ENCODE results near the gene NCOA7.
"Not testable (repeated sequence)": the region's sequence is repeated elsewhere in the genome, so short reads cannot be mapped to it uniquely, and the experiment has no call there.

Gene NCOA7

DNA sequence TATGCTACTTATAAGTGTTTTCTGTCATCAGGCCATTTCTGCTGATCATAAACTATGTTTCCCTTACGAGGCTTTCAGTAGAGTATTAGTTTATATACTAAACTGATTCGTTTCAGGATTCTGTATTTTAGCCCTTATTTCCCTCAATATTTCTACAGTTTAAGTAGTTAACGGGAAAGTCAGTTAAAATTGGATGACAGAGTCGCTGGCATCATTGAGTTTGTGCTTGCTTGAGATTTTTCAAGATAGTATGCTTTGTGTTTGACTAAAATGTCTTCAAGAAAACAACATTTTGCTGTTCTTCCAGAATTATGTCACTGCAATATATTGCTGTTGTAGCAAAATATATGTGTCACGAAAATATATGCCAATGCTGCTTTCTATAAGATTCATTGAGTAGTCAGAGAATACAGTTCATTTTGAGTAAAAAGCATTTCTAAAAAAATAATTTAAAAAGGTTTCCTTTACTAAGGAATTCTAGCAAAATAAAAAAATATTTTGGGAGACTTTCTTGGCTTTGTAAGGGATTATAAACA, 51.4 kb downstream of the NCOA7 start:
- DNase-seq, result no peak

DNA sequence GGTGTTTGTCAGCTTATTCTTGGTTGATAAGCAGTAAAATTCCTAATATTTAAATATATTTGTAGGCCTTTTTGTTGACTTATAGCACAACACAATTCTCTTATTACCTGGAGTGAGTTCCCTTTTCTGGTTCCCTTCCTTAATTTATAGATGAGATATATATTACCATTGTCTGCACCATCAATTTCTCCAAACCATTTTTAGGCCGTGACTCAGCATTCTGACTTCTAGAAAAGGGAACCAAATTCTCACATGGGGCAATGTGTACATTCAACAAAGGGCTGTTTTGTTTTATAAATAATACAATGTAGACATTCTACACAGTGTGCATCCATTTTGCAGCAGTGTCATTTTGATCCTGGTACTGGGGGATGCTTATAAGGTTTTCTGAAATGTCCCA, 52.8 kb downstream of the NCOA7 start:
- DNase-seq, result no peak

DNA sequence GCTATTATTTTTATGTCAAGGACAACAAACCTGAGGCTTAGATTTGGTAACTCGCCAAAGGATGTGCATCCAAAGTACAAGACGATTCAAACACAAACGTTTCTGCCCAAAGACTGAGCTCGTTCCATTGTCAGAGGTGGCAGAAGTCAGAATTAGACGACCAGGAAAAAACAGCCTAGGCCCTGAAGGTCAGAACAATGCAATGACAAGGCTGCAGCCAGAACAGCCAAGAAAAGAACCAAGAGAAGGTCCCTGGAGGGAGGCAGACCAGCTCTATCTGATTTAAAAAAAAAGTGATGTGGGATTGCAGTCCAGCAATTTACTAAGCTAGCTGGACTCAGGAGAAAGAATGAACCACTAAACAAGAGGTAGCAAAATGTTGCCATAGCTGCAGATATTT, 54.2 kb downstream of the NCOA7 start:
- no peak for DNase-seq

DNA sequence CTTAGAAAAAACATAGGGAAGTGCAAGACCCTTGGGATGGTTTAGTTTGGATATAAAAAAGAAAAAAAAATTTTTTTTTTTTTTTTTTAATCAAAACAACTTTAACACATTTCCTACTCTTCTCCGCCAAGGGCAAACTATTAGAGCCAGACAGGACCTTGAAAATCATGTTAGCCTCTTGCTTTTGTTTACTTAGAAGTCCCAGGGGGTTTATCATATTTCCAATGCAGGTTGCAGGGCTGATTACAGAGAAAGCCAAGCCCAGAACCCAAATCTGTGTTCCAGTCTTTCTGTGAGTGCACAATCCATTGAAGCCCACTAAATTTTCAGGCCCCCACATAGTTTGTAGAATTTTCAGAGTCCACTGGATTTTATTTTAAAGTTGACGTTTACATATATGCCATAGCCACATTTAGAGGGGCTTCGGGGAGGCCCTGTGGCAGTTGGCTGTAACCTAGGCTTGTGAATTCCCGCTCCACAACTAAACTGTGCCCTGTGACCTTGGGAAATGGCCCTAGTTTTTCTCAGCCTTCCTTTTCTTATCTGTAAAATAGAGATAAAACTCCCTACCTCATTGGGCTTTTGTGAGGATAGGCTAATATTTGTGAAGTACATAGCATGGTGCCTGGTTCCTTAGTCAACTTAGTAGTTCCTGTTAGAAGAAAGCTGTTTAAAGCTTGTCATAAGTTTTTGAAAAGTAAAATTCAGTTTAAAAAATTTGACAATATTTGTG, 55.7 kb downstream of the NCOA7 start:
- no peak for DNase-seq

DNA sequence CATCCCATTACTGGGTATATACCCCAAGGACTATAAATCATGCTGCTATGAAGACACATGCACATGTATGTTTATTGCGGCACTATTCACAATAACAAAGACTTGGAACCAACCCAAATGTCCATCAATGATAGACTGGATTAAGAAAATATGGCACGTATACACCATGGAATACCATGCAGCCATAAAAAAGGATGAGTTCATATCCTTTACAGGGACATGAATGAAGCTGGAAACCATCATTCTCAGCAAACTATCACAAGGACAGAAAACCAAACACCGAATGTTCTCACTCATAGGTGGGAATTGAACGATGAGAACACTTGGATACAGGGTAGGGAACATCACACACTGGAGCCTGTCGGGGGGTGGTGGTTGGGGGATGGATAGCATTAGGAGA, 57.5 kb downstream of the NCOA7 start:
- DNase-seq, result not testable (repeated sequence)

DNA sequence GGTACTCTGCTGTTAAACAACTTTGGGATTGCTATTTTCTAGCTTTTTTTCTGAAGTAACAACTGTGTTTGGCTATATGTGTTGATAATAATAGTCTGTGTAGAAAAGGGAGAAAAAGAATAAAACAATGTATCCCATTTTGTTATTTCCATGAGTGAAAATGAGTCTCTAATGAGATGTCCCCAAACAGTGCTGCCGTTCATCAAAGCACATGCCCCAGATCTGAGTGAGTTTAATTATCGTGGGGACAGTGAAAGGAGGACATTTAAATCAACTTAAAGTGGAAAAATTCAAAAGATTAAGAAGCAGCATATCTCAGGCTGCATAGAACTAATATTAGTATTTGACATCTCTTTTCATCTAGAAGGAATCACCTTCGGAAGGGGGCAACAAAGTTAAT, 59.6 kb downstream of the NCOA7 start:
- no peak for DNase-seq

DNA sequence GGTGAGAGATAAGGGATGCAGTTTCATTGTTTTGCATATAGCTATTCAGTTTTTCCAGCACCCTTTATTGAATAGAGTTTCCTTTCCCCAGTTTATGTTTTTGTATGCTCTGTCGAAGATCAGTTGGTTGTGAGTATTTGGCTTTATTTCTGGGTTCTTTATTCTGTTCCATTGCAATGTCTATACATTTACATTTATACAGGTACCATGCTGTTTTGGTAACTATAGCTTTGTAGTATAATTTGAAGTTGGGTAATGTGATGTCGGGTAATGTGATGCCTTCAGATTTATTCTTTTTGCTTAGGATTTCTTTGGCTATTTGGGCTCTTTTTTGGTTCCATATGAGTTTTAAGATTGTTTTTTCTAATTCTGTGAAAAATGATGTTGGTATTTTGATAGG, 61.8 kb downstream of the NCOA7 start:
- no peak for DNase-seq

DNA sequence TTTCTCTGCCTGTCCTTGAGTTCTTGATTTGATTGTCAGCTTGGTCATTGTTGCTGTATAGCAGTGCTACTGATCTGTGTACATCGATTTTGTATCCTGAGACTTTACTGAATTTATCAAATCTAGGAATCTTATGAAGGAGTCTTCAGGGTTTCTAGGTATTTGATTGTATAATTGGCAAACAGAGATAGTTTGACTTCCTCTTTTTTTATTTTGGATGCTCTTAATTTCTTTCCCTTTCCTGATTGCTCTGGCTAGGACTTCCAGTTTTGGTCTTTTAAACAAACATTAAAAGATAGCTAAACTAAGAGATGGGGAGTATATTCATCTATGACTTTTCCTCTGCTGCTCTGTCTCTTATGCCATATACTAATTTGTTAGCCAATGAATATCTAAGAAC, 62.4 kb downstream of the NCOA7 start:
- no peak for DNase-seq

DNA sequence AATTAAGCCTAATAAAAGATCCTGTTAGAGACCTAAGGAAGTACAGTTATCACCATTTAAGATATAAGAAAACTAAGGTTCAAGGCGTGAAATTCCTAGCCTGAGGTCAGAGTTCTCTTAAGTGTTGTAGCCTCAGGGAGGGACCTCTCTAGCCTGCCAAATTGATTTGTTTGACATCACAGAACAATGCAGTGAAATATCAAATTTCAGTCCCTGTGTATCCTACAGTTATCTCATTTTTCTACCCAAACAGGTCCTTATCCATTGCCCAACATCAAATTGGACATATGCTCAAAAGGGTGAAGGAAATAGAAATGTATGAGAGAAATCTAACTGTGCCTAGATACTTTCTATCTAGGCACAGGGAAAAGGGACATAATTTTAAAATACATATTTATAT, 63.0 kb downstream of the NCOA7 start:
- no peak for DNase-seq

DNA sequence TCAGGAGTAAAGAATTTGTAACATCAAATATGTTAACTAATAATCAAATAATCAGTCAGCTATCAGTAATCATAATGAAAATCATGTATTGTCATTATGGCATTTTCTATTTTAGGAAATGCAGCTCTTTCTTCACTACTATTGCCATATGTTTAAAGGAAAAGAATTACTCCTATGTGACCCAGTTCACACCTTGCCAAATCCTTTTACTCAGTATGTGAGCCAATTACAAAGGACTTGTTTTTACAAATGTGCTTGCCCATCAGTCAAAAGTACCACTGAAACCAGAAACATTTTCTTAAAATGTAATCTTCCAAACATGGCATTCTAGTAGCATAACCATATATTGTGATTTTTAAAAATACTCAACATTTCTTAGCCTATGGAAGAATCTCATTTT, 63.6 kb downstream of the NCOA7 start:
- no peak for DNase-seq

DNA sequence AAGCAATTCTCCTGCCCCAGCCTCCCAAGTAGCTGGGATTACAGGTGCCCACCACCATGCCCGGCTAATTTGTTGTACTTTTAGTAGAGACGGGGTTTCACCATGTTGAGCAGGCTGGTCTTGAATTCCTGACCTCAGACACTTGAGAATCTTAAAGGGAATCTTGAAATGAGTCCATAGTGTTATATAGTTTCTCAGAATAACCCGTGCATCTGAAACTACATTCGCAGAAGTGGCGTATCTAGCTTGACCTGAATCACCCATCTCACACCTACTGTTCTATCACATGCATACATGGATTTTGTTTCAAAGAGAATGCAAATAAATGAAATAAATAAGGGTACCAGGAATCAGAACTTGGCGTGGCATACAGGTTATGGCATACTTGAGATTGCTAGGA, 65.0 kb downstream of the NCOA7 start:
- DNase-seq, result no peak

DNA sequence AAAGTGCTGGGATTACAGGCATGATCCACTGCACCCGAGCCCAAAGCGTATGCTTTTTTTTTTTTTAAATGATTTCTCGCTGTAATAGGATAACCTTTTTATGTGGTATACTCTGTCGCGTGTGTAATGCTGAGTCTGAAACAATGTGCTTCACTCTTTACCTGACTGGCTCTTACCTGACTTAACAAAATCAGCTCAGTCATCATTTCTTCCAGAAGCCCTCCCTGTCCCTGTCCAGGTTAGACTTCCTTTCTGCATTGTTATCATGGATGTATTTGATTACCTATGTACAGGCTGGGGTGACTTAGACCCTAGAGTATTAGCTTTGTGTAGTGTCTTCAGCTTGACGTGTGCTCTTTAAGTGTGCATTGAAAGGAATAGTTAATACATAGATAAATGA, 67.1 kb downstream of the NCOA7 start:
- DNase-seq, result no peak

DNA sequence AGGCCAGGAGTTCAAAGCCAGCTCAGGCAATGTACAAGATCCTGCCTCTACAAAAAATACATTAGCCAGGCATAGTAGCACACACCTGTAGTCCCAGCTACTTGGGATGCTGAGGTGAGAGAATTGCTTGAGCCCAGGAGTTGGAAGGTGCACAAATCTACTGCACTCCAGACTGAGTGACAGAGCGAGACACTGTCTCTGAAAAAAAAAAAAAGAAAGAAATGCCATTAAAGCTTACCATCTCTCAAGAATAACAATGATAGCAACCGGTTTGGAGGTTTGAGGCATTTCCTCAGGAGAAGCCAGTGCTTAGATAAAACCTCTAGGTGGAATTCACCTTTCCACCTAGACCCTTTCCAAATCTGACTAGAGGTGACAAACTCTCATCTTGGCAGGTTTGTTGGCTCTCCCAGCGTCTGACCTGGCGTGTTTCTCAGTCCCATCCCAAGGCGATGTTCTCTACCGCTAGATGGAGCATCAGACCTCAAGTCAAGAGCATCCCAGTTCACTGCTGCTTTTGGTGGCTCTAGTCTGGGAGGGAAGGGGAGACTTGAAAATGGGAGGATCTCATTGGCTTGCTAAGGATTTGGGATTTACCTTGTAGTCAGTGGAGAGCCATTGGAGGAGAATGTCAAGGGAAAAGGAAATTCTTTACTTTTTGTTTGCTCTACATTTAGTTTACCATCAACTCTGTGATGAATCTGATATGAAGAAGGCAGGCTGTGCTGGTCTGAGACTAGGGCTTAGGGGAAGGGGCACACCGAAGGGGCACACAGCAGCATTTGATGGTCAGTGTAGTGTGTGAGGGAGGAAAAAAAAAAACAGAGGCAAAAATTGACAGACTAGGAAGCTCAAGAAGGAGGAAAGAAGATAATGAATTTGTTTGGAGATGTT, 67.9 kb downstream of the NCOA7 start:
- peak; percentile 29 for DNase-seq

DNA sequence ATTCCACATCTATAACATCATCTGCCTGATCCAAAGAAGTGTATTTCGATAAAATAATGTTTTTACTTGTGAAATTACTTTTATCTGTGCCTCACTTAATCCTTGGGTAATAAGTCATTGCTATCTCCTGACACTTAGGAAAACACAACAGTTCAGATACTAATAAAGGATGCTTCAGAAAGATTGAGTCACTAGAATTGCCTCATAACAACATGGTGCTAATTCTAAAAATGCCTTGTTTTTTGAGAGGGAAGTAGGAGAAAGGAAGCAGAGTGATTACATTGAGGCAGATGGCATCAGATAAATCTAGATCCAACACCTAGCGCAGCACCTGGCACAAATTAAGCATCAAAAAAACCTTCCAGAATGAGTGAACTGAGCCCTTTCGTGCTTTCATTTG, 69.0 kb downstream of the NCOA7 start:
- no peak for DNase-seq

DNA sequence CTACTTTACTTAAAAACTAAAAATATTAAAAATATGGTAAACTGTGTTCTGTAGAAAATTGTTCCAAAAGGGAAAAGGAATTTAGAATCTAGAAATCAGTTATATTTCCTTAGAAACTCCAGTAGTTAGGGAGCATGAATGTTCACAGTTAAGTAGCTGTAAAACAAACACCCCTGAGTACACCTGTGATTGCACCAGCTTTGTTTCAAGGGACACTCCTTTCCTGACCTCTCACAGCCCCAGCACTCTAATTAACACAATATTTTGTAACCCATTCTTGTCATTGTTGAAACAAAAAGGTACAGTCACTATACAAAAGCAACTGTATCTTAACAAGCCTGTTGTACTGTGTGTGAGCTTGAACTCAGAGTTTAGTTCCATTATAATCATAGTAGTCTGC, 72.3 kb downstream of the NCOA7 start:
- no peak for DNase-seq

DNA sequence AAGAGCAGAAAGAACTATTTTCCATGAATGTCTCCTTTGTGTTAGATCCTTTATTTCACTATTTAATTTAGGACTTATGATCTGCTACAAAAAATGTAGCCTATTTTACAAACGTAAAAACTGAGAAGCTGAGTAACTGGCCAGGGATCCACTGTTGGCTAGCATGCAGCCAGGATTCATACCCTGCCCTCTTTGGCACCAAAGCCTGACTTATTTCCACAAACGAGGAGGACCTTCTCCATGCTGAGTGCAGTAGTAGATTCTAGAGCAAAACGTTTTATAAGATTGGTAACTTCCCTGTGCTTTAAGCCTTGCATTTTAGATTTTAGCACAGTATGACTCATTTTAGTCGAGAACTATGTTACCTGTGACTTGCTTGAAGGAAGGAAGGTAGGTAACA, 74.3 kb downstream of the NCOA7 start:
- no peak for DNase-seq

DNA sequence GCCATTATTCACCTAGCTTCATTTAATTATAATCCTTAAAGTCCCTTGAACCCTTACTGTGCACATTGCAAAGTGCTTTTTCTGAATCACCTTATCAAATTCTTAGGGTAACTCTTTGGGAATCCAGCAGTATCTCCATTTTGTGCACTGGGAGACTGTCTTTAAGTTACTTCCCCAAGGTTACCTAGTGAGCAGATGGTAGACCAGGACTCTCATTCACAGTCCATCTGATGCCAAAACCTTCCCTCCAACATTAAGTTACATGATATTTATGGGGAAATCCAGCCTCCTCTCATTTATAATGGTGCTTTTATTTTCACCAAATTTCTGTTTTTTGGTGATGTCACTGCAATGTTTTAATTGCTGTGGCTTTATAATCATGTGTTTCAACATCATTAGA, 75.7 kb downstream of the NCOA7 start:
- DNase-seq, result no peak

DNA sequence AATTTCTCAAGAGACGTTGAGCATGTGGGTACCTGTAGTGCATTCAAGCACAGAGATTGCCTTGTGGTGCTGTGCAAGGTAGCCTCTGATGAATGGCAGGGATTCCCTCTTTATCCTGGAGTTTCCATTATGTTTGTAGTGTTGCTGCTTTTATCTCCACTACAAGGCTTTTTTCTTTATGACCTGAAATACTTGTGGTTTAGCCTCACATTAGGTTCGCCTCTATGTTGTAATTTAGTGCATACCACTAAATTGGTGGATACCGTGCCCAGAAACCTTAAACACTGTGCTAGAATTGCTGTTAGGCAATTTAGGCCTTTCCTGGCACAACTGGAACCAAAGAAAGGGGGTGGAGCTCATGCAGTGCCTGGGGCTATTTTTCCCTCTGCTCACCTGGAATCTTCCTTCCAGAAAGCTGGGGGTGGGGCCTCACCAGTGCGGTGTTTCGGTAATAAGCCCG, 76.8 kb downstream of the NCOA7 start:
- no peak for DNase-seq

DNA sequence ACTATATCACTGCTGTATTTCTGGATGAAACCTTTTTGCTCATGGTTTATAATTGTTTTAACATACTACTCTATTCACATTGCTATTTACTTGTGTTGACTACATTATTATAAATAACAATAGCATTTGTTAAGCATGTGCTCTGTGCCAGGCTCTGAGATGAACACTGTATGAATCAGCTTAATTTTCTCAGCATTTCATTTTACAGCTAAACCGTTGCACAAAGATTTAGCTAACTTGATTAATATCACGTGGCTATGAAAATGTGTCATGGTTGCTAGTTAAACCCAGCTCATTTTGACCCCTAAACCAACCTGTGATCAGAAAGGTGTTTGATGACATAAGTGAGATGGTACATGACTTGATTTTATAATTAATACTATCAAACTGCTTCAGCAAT, 77.5 kb downstream of the NCOA7 start:
- no peak for DNase-seq

DNA sequence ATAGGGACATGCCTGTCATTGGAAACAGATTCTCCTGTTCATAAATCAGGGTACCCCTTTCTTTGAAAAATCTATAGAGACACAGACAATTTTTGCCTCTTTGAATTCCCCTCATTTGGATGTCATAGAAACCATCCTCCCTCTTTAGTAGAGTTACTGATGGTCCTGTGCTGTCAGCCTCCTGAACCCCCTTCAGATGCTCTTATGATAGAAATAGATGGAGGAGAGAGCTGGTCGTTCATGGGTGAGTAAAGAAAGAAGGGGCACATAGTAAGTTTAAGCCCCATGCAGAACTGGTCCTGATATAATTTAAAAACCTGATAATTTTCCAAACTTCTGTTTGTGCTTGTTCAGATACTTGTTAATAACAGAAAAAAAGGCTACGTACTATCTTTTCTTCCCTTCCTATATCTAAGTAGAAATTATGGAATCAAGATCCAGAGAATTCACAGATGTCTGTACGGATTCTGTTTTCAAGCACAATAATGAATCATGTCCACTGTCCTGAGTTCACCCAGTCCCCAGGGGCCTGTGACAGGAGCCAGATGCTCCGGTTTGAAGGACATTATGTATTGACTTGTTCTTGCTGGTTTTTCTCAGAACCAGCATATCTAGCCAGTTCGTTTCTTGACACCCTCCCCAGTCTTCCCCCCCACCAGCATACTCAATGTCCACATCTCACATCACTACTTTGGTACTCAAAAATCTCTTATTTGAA, 78.1 kb downstream of the NCOA7 start:
- no peak for DNase-seq

DNA sequence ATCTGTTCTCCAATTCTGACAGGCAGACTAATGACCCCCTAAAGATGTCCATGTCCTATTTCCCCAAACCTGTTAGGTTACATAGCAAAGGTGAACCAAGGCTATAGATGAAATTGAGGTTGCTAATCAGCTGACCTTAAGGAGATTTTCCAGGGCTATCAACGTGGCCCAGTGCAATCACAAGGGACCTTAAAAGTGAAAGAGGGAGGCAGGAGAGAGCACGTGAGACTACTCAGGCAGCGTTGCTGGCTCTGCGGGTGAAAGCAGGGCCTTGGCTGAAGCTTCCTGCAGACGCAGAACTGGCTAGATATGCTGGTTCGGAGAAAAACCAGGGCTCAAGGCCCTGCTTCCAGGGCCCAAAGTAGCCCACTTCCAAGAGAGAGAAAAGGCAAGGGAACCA, 78.7 kb downstream of the NCOA7 start:
- no peak for DNase-seq

DNA sequence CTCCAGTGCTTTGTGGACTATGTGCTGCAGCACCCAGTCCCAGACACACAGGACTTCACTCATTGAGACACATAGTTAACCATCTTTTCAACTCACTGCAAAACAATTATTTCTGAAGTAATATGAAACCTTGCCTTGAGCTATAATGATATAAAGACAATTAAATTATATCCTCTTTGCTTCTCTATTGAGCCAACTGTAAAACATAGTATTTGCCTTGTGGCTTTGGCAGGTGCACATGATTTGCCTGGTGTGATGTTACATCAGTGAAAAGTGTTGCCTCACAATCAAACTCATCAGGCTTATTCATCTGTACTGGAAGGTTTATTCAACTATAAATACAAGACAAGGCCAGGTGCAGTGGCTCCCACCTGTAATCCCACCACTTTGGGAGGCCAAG, 80.6 kb downstream of the NCOA7 start:
- no peak for DNase-seq

DNA sequence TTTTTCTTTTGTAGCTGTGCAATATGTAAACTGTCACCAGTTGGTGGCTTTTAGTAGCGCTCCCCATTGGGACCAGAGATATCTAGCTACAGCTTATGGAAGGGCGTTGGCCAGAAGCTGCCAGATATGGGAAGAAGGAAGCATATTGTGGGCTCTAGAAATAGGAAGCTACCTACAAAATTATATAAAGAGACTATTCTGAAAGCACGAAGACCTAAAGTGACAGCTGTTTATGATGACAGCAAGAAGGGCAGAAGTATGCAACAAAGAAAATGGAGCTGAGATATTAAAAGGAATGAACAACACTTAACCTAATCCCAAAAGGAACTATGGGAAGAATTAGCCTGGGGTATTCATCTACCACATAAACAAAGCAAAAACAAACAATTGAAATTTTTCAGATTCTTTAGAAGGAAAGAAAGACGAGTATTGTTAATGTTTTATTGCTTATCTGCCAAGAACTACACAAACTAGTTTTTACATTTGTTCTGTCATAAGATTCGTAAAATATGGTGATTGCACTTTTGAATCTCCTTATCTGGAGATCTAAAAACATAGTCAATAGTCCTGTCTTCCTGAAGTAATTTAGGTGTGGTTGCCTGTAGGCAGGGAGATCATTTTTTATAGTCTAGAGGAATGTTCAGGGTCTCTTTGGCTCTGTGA, 81.6 kb downstream of the NCOA7 start:
- no peak for DNase-seq

Data from stimulated activated CD8-positive, alpha-beta memory T cell treated with anti-CD3 and anti-CD28 coated beads, Interleukin-4, amount 100 ng/mL, for 48 hours (primary cell).